IPS-18a (cell line): ENCODE results near the gene SLC35E3.

Source experiments
- H3K27ac ChIP-seq: one replicate; pipeline ENCODE4 v1.5.1; 2013; ENCODE audit warnings: low read length
- H3K27me3 ChIP-seq: one replicate; pipeline ENCODE4 v1.6.1; 2013; ENCODE audit warnings: mild to moderate bottlenecking, low read length; ENCODE audit not compliant: control insufficient read depth, insufficient read depth
- H3K36me3 ChIP-seq: one replicate; pipeline ENCODE4 v1.6.1; 2013; ENCODE audit warnings: low read depth, low read length; ENCODE audit not compliant: control insufficient read depth
- H3K4me1 ChIP-seq: one replicate; pipeline ENCODE4 v1.6.1; 2013; ENCODE audit warnings: low read depth, low read length; ENCODE audit not compliant: control insufficient read depth
- H3K4me3 ChIP-seq: one replicate; pipeline ENCODE4 v1.5.1; 2013; ENCODE audit warnings: low read length
- H3K9ac ChIP-seq: one replicate; pipeline ENCODE4 v1.6.1; 2013; ENCODE audit warnings: mild to moderate bottlenecking, low read length, moderate library complexity
- H3K9me3 ChIP-seq: one replicate; pipeline ENCODE4 v1.6.1; 2013; ENCODE audit warnings: low read depth, low read length; ENCODE audit not compliant: control insufficient read depth

Gene SLC35E3

DNA sequence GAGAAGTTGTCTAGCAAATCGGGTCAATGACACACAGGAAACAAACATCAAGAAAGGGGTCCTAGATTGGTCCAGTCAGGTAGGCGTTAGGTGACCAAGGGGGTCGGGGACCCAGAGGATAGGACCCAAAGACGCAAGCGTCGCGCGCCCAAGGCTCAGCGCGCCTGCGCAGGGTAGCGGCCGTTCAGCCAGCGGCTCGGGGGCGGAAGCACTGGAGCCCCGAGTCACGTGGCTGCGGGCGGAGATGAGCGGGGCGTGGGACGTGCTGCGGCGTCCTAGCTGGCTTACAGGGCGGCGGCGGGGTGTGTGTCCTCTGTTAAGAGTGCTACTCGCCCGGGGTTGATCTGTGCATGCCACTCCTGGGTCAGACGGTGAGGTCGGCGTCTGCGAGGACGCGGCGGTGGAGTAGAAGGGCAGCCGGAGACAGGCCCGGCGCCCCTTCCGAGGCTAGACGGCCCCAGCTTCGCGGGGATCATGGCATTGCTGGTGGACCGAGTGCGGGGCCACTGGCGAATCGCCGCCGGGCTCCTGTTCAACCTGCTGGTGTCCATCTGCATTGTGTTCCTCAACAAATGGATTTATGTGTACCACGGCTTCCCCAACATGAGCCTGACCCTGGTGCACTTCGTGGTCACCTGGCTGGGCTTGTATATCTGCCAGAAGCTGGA lies at the start of gene SLC35E3:
SLC35E3 (plus strand) TSS at position 273 of the 668 bp plus-strand sequence; CDS start at position 475, 202 bp downstream.
- H3K4me1 ChIP-seq, result peaks cover 5% of the 10 kb centered on the region
- no peak within 1 kb of the TSS for H3K27ac ChIP-seq
- no peaks in the 10 kb centered on the region for H3K9me3 ChIP-seq
- no peaks in the 10 kb centered on the region for H3K27me3 ChIP-seq
- H3K9ac ChIP-seq, result peak within 1 kb of the TSS; percentile 70
- H3K36me3 ChIP-seq, result peaks cover 40% of the 10 kb centered on the region
- peak within 1 kb of the TSS; percentile 79 for H3K4me3 ChIP-seq

DNA sequence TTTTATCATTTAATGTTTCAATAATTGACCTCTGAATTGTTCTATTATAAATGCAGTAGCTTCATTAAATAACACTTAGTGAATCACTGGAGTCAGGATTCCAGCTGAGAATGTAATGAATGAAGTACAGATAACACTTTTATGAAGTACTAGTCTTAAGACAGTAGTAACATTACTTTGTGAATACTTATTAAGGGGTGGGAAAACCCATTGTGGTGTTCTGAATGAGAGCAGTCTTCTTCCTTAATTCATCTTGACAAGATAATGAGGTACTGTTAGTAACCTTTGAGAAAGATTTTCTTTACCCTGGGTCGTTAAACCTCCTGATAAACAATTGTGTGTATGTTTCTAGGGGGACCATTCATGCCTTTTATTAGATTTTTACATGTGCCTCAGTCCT lies 46.5 kb upstream of the SLC35E3 start:
- Histone ChIP-seq H3K9ac (no peak overlapping the region), H3K9me3 (no peaks in the 10 kb centered on the region), H3K27me3 (no peaks in the 10 kb centered on the region), H3K4me3 (no peak overlapping the region), H3K4me1 (no peaks in the 10 kb centered on the region), H3K36me3 (peaks cover 72% of the 10 kb centered on the region), H3K27ac (no peak overlapping the region)

DNA sequence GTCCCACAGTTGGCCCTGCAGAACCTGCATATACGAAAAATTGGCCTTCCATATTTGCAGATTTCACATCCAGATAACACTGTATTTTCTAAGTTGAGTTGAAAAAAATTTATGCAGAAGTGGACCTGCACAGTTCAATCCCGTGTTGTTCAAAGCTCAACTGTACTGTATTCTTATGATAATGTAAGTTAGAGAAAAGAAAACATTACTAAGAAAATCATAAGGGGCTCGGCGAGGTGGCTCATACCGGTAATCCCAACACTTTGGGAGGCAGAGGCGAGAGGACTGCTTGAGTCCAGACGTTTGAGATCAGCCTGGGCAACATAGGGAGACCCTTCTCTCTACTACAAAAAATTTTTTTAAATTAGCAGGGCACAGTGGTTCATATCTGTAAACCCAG lies 18.2 kb upstream of the SLC35E3 start:
- Histone ChIP-seq H3K27me3 (no peaks in the 10 kb centered on the region), H3K4me1 (no peaks in the 10 kb centered on the region), H3K9me3 (no peaks in the 10 kb centered on the region), H3K27ac (no peak overlapping the region), H3K36me3 (peaks cover 67% of the 10 kb centered on the region), H3K4me3 (no peak overlapping the region), H3K9ac (no peak overlapping the region)

DNA sequence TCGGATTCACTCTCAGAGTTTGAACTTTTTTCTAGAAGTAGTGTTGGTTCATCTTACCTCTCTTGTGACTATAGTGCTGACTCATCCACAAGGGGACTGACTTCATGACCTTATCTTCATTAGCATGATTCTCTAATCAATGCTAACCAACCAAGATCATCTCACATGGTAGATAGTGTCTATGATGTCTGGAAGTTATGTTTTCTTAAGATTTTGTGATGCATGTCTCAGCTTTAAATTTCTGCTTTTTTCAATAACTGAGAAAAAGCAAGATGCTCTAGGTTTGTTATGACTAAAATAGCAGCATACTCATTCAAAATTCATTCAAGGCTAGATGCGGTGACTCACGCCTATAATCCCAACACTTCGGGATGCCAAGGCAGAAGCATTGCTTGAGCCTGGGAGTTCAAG lies 12.3 kb upstream of the SLC35E3 start:
- Histone ChIP-seq H3K4me1 (no peaks in the 10 kb centered on the region), H3K36me3 (peaks cover 70% of the 10 kb centered on the region), H3K4me3 (no peak overlapping the region), H3K27me3 (no peaks in the 10 kb centered on the region), H3K9me3 (no peaks in the 10 kb centered on the region), H3K27ac (no peak overlapping the region), H3K9ac (no peak overlapping the region)

- no peak overlapping the region for H3K9ac ChIP-seq
- no peak overlapping the region for H3K27ac ChIP-seq
- no peaks in the 10 kb centered on the region for H3K9me3 ChIP-seq
- no peaks in the 10 kb centered on the region for H3K4me1 ChIP-seq
- no peaks in the 10 kb centered on the region for H3K27me3 ChIP-seq
- peaks cover 70% of the 10 kb centered on the region for H3K36me3 ChIP-seq
- no peak overlapping the region for H3K4me3 ChIP-seq
Measured at GRCh38 chr12:68739891-68740290, 6.1 kb upstream of the SLC35E3 start.

DNA sequence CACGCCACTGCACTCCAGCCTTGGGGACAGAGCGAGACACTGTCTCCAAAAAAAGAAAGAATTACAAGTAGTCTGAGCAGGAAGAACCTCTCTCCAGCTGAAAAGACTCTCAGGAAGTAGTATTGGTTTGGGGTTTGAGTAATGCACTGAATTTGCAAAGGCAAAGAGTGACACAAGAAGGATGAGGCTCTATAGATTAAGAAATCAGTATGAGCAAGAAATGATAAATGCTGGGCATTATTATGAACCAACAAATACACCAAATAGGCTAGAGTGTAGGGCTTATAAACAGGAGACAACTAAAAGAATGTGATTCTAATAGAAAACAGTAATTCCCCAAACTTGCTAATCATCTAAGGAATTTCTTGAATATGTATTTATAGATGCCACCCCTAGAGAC lies 2.6 kb upstream of the SLC35E3 start:
- H3K27ac ChIP-seq, result no peak overlapping the region
- no peaks in the 10 kb centered on the region for H3K27me3 ChIP-seq
- no peak overlapping the region for H3K4me3 ChIP-seq
- no peaks in the 10 kb centered on the region for H3K9me3 ChIP-seq
- peaks cover 5% of the 10 kb centered on the region for H3K4me1 ChIP-seq
- H3K9ac ChIP-seq, result no peak overlapping the region
- H3K36me3 ChIP-seq, result peaks cover 45% of the 10 kb centered on the region

DNA sequence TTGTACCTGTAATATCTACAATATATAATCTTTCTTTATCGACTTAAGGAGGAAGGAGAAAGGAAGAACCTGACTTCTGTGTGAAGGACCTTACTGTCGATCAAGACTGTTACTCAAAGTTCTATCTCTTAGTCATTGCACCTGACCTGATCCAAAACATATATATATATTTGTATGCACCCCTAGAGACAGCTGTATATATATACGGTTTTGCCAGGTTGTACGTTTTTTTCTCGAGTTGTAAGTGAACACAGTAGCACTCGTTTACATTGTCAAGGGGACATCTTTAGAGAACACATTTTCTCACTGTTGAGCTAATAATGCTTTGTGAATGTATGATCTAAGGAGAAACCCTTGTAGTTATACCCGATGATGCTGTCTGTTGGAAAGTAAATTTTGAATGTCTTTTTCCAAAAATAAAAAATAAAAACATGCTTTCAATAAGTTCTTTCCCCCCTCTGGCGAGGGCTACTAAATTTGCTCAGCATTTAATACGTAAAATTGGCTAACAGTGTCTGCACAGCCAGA lies 536 bp upstream of the SLC35E3 start:
- H3K36me3 ChIP-seq, result peaks cover 41% of the 10 kb centered on the region
- peaks cover 5% of the 10 kb centered on the region for H3K4me1 ChIP-seq
- no peaks in the 10 kb centered on the region for H3K9me3 ChIP-seq
- peak overlapping the region; percentile 28 for H3K9ac ChIP-seq
- H3K27ac ChIP-seq, result no peak overlapping the region
- H3K27me3 ChIP-seq, result no peaks in the 10 kb centered on the region
- H3K4me3 ChIP-seq, result peak overlapping the region; percentile 79

- Histone ChIP-seq H3K36me3 (peaks cover 36% of the 10 kb centered on the region), H3K9me3 (no peaks in the 10 kb centered on the region), H3K27ac (no peak overlapping the region), H3K9ac (peak overlapping the region; percentile 70), H3K4me3 (peak overlapping the region; percentile 79), H3K27me3 (no peaks in the 10 kb centered on the region), H3K4me1 (peaks cover 5% of the 10 kb centered on the region)
Measured at GRCh38 chr12:68746572-68747180, 700 bp downstream of the SLC35E3 start.

GRCh38 chr12:68749443-68749842 lies 3.5 kb downstream of the SLC35E3 start:
- H3K27ac ChIP-seq, result no peak overlapping the region

GRCh38 chr12:68749861-68750260 lies 3.9 kb downstream of the SLC35E3 start:
- no peaks in the 10 kb centered on the region for H3K9me3 ChIP-seq
- H3K4me1 ChIP-seq, result peaks cover 5% of the 10 kb centered on the region
- H3K9ac ChIP-seq, result no peak overlapping the region
- H3K27me3 ChIP-seq, result no peaks in the 10 kb centered on the region
- H3K36me3 ChIP-seq, result peaks cover 21% of the 10 kb centered on the region
- no peak overlapping the region for H3K4me3 ChIP-seq
- no peak overlapping the region for H3K27ac ChIP-seq

More at GRCh38 chr12:68749443-68749842, 3.5 kb downstream of the SLC35E3 start:
- peaks cover 18% of the 10 kb centered on the region for H3K36me3 ChIP-seq
- H3K4me1 ChIP-seq, result peaks cover 5% of the 10 kb centered on the region
- no peak overlapping the region for H3K9ac ChIP-seq
- no peaks in the 10 kb centered on the region for H3K27me3 ChIP-seq
- no peaks in the 10 kb centered on the region for H3K9me3 ChIP-seq
- H3K4me3 ChIP-seq, result no peak overlapping the region

GRCh38 chr12:68750506-68750905 lies 4.5 kb downstream of the SLC35E3 start:
- no peak overlapping the region for H3K27ac ChIP-seq
- H3K27me3 ChIP-seq, result no peaks in the 10 kb centered on the region
- H3K9me3 ChIP-seq, result no peaks in the 10 kb centered on the region
- H3K4me1 ChIP-seq, result peaks cover 5% of the 10 kb centered on the region
- no peak overlapping the region for H3K9ac ChIP-seq
- H3K36me3 ChIP-seq, result peaks cover 27% of the 10 kb centered on the region
- no peak overlapping the region for H3K4me3 ChIP-seq
